ENCODE data around the gene UQCRC1.

DNA sequence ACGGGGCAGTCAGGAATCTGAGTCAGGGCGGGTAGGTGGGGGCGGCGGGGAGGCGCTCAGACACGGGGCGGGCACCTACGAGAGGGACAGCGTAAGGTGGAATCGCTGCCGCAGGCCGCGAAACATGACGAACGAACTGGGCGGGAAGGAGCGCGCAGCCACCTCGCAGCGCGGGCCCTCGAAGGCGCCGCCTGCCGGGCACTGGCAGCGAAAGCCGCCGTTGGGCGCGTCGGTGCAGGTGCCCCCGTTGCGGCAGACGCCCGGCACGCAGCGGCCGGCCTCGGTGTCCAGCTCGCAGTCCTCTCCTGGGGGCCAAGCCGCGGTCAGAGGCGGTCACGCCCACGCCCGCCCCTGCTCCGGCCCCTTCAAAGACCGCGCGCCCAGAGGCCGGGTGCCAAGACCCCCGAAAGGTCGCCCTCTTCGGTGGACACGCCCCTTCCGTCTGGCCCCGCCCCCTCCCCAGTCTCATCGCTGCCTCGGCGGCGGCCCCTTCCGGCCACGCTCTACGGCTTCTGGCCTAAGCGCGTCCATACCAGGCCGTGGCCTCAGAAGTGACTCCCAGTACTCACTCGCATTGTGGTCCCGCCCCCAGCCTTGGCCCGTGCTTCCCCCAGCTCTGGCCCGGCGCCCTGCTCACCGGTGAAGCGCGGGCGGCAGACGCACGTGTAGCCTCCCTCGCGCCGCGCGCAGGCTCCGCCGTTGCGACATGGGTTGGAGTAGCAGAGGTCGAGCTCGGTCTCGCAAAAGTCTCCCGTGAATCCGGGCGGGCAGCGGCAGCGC lies 46.8 kb upstream of the UQCRC1 start:
- TF ChIP-seq, protein P1, sequence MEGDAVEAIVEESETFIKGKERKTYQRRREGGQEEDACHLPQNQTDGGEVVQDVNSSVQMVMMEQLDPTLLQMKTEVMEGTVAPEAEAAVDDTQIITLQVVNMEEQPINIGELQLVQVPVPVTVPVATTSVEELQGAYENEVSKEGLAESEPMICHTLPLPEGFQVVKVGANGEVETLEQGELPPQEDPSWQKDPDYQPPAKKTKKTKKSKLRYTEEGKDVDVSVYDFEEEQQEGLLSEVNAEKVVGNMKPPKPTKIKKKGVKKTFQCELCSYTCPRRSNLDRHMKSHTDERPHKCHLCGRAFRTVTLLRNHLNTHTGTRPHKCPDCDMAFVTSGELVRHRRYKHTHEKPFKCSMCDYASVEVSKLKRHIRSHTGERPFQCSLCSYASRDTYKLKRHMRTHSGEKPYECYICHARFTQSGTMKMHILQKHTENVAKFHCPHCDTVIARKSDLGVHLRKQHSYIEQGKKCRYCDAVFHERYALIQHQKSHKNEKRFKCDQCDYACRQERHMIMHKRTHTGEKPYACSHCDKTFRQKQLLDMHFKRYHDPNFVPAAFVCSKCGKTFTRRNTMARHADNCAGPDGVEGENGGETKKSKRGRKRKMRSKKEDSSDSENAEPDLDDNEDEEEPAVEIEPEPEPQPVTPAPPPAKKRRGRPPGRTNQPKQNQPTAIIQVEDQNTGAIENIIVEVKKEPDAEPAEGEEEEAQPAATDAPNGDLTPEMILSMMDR (IDR thresholded peaks at IDR 0.05; ENCODE audit: borderline replicate concordance, extremely low read depth, low read length, poor library complexity, severe bottlenecking), result no peak
- no peak for TF ChIP-seq EZH2 (IDR thresholded peaks at IDR 0.05; ENCODE audit: borderline replicate concordance, low read depth, low read length, severe bottlenecking)
